Measurements from ENCODE around the gene ABTB2. TPM values are rescaled to one million over a fixed set of nuclear protein-coding genes. Genes with fewer than 3 reads are reported as not detected.
"Not testable (repeated sequence)": the region's sequence is repeated elsewhere in the genome, so short reads cannot be mapped to it uniquely, and the experiment has no call there.

Gene ABTB2
- total RNA-seq, 2 experiments from 2014 or later = 2.4 to 2.5 TPM

- H3K4me3 Mint-ChIP-seq = no peak overlapping the region
- CTCF ChIA-PET = interaction anchor here (0.7 to 1.9 kb wide), 4 partner anchors 8 to 311 kb away, joined by 3 to 11 read pairs (median 4); no protein-coding TSS in a partner anchor
- no peak overlapping the region for H3K27ac Mint-ChIP-seq
- intact Hi-C loops (cut with micrococcal nuclease) = loop anchor here (5.0 kb wide), 1 partner anchor 50 kb away; no protein-coding TSS in a partner anchor
- ATAC-seq (no peak), DNase-seq (no peak)
- H3K9me3 Mint-ChIP-seq = no peaks in the 10 kb centered on the region
- no peak for TF ChIP-seq CTCF (IDR thresholded peaks at IDR 0.05)
- peaks cover 29% of the 10 kb centered on the region for H3K4me1 Mint-ChIP-seq (ENCODE audit: low read depth)
- POLR2A ChIA-PET = interaction anchor here (0.7 to 1.6 kb wide), 3 partner anchors 9 to 364 kb away, joined by 3 to 4 read pairs (median 3); no protein-coding TSS in a partner anchor
- H3K36me3 Mint-ChIP-seq (ENCODE audit: low read depth) = no peaks in the 10 kb centered on the region
- no peaks in the 10 kb centered on the region for H3K27me3 Mint-ChIP-seq
These were observed 175.9 kb downstream of the ABTB2 start for GRCh38 chr11:34181856-34182405.

- no peaks in the 10 kb centered on the region for H3K36me3 Mint-ChIP-seq (ENCODE audit: low read depth)
- peaks cover 29% of the 10 kb centered on the region for H3K4me1 Mint-ChIP-seq (ENCODE audit: low read depth)
- TF ChIP-seq CTCF (IDR thresholded peaks at IDR 0.05) = no peak
- intact Hi-C loops (cut with micrococcal nuclease) = loop anchor here (5.0 kb wide), 1 partner anchor 51 kb away; no protein-coding TSS in a partner anchor
- POLR2A ChIA-PET = interaction anchor here (0.7 kb wide), 1 partner anchor 58 kb away, joined by 3 read pairs; no protein-coding TSS in a partner anchor
- ATAC-seq = peak; percentile 55
- peak overlapping the region; percentile 61 for H3K27ac Mint-ChIP-seq
- peak; percentile 38 for DNase-seq
- CTCF ChIA-PET = interaction anchor here (0.7 to 1.9 kb wide), 5 partner anchors 11 to 324 kb away, joined by 3 to 4 read pairs (median 3); no protein-coding TSS in a partner anchor
- no peaks in the 10 kb centered on the region for H3K27me3 Mint-ChIP-seq
- H3K9me3 Mint-ChIP-seq = no peaks in the 10 kb centered on the region
- no peak overlapping the region for H3K4me3 Mint-ChIP-seq
These were observed 176.6 kb downstream of the ABTB2 start for GRCh38 chr11:34181251-34181650.

- H3K4me3 Mint-ChIP-seq, H3K27me3 Mint-ChIP-seq: not testable (repeated sequence)
These were observed 177.0 kb downstream of the ABTB2 start for GRCh38 chr11:34180814-34181165.

GRCh38 chr11:34180040-34180813 is 177.6 kb downstream of the ABTB2 start:
- intact Hi-C loops (cut with micrococcal nuclease) = loop anchor here (5.0 kb wide), 1 partner anchor 52 kb away; no protein-coding TSS in a partner anchor
- ChIA-PET POLR2A (interaction anchor here (0.7 kb wide), 1 partner anchor 59 kb away, joined by 3 read pairs; no protein-coding TSS in a partner anchor), CTCF (interaction anchor here (0.7 to 2.5 kb wide), 5 partner anchors 10 to 323 kb away, joined by 3 to 14 read pairs (median 4); partner anchors contain the start of gene ABTB2)
- H3K9me3 Mint-ChIP-seq = no peaks in the 10 kb centered on the region
- H3K27me3 Mint-ChIP-seq = no peaks in the 10 kb centered on the region
- ATAC-seq (peak; percentile 68), DNase-seq (peak; percentile 38)
- H3K27ac Mint-ChIP-seq = peak overlapping the region; percentile 61
- no peak for TF ChIP-seq CTCF (IDR thresholded peaks at IDR 0.05)
- peaks cover 36% of the 10 kb centered on the region for H3K4me1 Mint-ChIP-seq (ENCODE audit: low read depth)
- H3K4me3 Mint-ChIP-seq = no peak overlapping the region
- no peaks in the 10 kb centered on the region for H3K36me3 Mint-ChIP-seq (ENCODE audit: low read depth)

More at GRCh38 chr11:34180814-34181165, 177.0 kb downstream of the ABTB2 start:
- Mint-ChIP-seq H3K27ac (peak overlapping the region; percentile 61), H3K4me1 (ENCODE audit: low read depth) (peaks cover 31% of the 10 kb centered on the region)
- not testable (repeated sequence) for H3K36me3 Mint-ChIP-seq (ENCODE audit: low read depth); DNase-seq; H3K9me3 Mint-ChIP-seq
- intact Hi-C loops (cut with micrococcal nuclease) = loop anchor here (5.0 kb wide), 1 partner anchor 52 kb away; no protein-coding TSS in a partner anchor
- CTCF ChIA-PET = interaction anchor here (0.7 to 1.3 kb wide), 4 partner anchors 11 to 323 kb away, joined by 3 to 4 read pairs (median 3); no protein-coding TSS in a partner anchor
- ATAC-seq = peak; percentile 20
- POLR2A ChIA-PET = interaction anchor here (0.7 kb wide), 1 partner anchor 59 kb away, joined by 3 read pairs; no protein-coding TSS in a partner anchor

- peaks cover 42% of the 10 kb centered on the region for H3K4me1 Mint-ChIP-seq (ENCODE audit: low read depth)
- CTCF ChIA-PET = interaction anchor here (0.7 to 2.5 kb wide), 3 partner anchors 36 to 243 kb away, joined by 3 to 14 read pairs (median 5); partner anchors contain the start of gene ABTB2
- no peak overlapping the region for H3K27ac Mint-ChIP-seq
- no peaks in the 10 kb centered on the region for H3K36me3 Mint-ChIP-seq (ENCODE audit: low read depth)
- intact Hi-C loops (cut with micrococcal nuclease) = loop anchor here (5.0 to 10.0 kb wide), 2 partner anchors 63 to 296 kb away; no protein-coding TSS in a partner anchor
- POLR2A ChIA-PET = interaction anchor here (0.7 kb wide), 1 partner anchor 55 kb away, joined by 3 read pairs; no protein-coding TSS in a partner anchor
- no peak for ATAC-seq
- no peaks in the 10 kb centered on the region for H3K9me3 Mint-ChIP-seq
- no peak for DNase-seq
- H3K4me3 Mint-ChIP-seq = no peak overlapping the region
- no peak for TF ChIP-seq CTCF (IDR thresholded peaks at IDR 0.05)
- no peaks in the 10 kb centered on the region for H3K27me3 Mint-ChIP-seq
These were observed 178.7 kb downstream of the ABTB2 start for GRCh38 chr11:34179026-34179675.

All from activated CD8-positive, alpha-beta T cell treated with anti-CD3 and anti-CD28 coated beads for 36 hours (primary cell).